ENCODE measurements around the gene COL5A1.

The COL5A1 gene

DNA sequence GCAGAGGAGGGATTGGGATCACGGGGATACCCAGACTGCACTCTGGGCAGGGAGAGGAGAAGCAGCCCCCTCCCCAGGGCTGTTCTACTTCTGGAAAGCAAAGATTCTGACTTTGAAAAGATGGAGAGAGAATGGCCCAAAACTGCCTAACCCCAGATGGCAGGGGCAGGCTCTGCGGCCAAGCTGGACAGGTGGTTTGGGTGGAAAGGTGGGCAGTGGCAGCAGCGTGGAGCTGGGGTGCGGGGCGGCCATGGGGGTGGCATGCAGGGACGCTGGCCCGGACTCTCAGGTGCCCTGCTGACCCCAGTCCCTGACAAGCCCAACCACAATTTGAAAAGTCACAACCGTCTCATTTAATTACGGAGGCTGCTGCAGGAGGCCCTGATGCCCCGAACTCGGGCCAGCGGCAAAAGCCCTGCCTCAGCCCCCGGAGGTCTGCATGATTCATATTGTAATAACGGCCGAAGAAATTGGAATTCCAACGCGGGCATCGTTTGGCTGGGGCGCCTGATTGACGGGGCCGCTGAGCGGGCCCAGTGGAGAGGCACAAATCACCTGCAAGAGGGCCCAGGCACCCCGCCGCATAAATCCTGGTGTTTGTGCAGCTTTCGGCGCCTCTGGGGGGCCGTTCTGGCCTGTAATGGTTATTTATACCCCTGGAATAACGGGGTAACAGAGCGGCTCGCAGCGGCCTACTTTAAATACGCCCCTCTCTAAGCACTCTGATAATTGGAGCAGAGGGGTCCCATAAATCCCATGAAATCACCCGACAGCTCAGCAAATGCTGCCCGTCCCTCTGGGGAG, 197.2 kb downstream of the COL5A1 start:
- Histone ChIP-seq H3K4me1 (no peaks in the 10 kb centered on the region), H3K4me2 (no peak overlapping the region), H3K9me3 (no peaks in the 10 kb centered on the region), H3K27ac (no peak overlapping the region), H4K20me1 (peaks cover 67% of the 10 kb centered on the region), H3K36me3 (peaks cover 100% of the 10 kb centered on the region), H3K27me3 (no peaks in the 10 kb centered on the region), H3K4me3 (no peak overlapping the region), H3K9ac (no peak overlapping the region)
- no peak for TF ChIP-seq Cebpa-rat (IDR thresholded peaks at IDR 0.05)

GRCh38 chr9:134839455-134840125, 198.0 kb downstream of the COL5A1 start:
- Histone ChIP-seq H4K20me1 (peaks cover 60% of the 10 kb centered on the region), H3K4me2 (no peak overlapping the region), H3K27ac (no peak overlapping the region), H3K4me1 (no peaks in the 10 kb centered on the region), H3K27me3 (no peaks in the 10 kb centered on the region), H3K9me3 (no peaks in the 10 kb centered on the region), H3K4me3 (no peak overlapping the region), H3K9ac (no peak overlapping the region), H3K36me3 (peaks cover 96% of the 10 kb centered on the region)
- TF ChIP-seq Cebpa-rat (IDR thresholded peaks at IDR 0.05) = no peak

- Histone ChIP-seq H4K20me1 (peaks cover 61% of the 10 kb centered on the region), H3K4me1 (no peaks in the 10 kb centered on the region), H3K4me3 (no peak overlapping the region), H3K27ac (no peak overlapping the region), H3K27me3 (no peaks in the 10 kb centered on the region), H3K9me3 (no peaks in the 10 kb centered on the region), H3K9ac (no peak overlapping the region), H3K36me3 (peaks cover 90% of the 10 kb centered on the region), H3K4me2 (no peak overlapping the region)
- TF ChIP-seq Cebpa-rat (IDR thresholded peaks at IDR 0.05) = no peak
Measured at GRCh38 chr9:134840511-134840910, 198.9 kb downstream of the COL5A1 start.

DNA sequence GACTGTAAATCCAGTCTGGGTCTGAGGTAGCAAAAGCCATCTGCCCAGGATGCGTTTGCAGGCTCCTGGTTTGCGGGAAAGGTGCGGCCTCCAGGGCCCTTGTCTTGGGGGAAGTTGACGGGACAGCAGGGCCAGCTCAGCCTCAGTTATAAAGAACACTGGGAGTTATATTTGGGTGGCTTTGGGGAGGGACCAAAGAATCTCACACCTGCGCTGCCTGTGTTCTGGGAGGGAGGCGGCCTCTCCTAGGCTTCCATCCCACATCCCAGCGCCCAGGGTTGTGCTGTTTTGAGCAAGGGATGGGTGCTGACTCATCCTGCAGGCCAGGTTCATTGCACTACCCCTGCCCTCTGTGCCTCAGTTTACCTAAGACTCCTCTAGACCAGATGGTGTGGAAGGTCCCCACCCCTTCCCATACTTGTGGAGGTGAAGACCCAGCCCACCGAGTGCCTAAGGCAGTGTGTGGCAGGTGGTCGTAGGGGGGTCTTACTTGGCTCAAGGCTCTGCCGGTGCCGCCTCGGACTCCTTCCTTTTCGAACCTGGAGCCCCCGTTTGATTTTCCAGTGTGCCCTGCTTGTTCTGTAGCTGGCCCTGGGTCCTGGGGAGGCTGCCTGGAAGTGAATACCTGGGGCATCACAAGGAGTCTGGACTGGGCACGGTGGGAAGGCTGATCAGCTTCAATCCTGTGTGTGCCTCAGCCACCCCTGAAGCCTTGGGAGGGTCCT, 199.7 kb downstream of the COL5A1 start:
- Histone ChIP-seq H3K4me1 (no peaks in the 10 kb centered on the region), H3K36me3 (peaks cover 82% of the 10 kb centered on the region), H3K4me2 (no peak overlapping the region), H3K9me3 (no peaks in the 10 kb centered on the region), H3K27me3 (no peaks in the 10 kb centered on the region), H3K9ac (no peak overlapping the region), H3K4me3 (no peak overlapping the region), H4K20me1 (peaks cover 57% of the 10 kb centered on the region), H3K27ac (no peak overlapping the region)
- no peak for TF ChIP-seq Cebpa-rat (IDR thresholded peaks at IDR 0.05)

- H3K36me3 ChIP-seq = peaks cover 72% of the 10 kb centered on the region
- no peaks in the 10 kb centered on the region for H3K9me3 ChIP-seq
- no peak overlapping the region for H3K9ac ChIP-seq
- no peak overlapping the region for H3K27ac ChIP-seq
- TF ChIP-seq Cebpa-rat (IDR thresholded peaks at IDR 0.05) = no peak
- no peak overlapping the region for H3K4me3 ChIP-seq
- no peak overlapping the region for H3K4me2 ChIP-seq
- H3K27me3 ChIP-seq = no peaks in the 10 kb centered on the region
- H4K20me1 ChIP-seq = peaks cover 53% of the 10 kb centered on the region
- no peaks in the 10 kb centered on the region for H3K4me1 ChIP-seq
Measured at GRCh38 chr9:134842321-134842720, 200.7 kb downstream of the COL5A1 start.

DNA sequence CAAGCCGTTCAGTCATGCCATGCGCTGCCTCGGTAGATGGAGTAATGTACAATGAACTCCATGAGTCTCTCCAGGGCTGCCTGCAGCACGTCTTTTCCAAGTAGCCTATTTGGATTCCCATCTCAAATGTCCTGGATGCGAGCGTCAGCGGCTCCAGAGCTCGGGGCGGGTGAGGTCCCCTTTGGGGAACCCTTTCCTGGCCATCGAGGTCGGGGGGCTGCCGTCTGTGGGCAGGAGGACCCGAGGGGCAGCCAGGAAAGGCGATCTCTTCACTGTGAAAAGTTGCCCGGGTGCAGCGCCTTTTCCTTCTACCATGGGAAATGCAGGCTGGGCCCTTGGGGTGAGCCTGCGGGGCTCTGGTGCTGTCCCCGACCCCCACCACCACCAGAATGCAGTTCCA, 202.1 kb downstream of the COL5A1 start:
- H4K20me1 ChIP-seq = peaks cover 39% of the 10 kb centered on the region
- no peaks in the 10 kb centered on the region for H3K27me3 ChIP-seq
- no peaks in the 10 kb centered on the region; the same call in 1 of the 2 replicates for H3K4me1 ChIP-seq
- H3K9ac ChIP-seq = no peak overlapping the region
- peaks cover 8% of the 10 kb centered on the region for H3K9me3 ChIP-seq
- TF ChIP-seq Cebpa-rat (IDR thresholded peaks at IDR 0.05) = no peak
- H3K4me3 ChIP-seq = no peak overlapping the region
- no peak overlapping the region for H3K4me2 ChIP-seq
- no peak overlapping the region for H3K27ac ChIP-seq
- H3K36me3 ChIP-seq = peaks cover 58% of the 10 kb centered on the region

- Histone ChIP-seq H3K9me3 (peaks cover 14% of the 10 kb centered on the region), H3K4me3 (no peak overlapping the region), H3K27ac (no peak overlapping the region), H3K27me3 (no peaks in the 10 kb centered on the region), H3K4me2 (no peak overlapping the region), H3K4me1 (no peaks in the 10 kb centered on the region; the same call in 1 of the 2 replicates), H3K9ac (no peak overlapping the region), H4K20me1 (peaks cover 28% of the 10 kb centered on the region), H3K36me3 (peaks cover 47% of the 10 kb centered on the region)
- TF ChIP-seq Cebpa-rat (IDR thresholded peaks at IDR 0.05) = no peak
Measured at GRCh38 chr9:134844821-134845220, 203.2 kb downstream of the COL5A1 start.

- H3K36me3 ChIP-seq = peaks cover 34% of the 10 kb centered on the region
- H4K20me1 ChIP-seq = peaks cover 15% of the 10 kb centered on the region; the same call in 1 of the 2 replicates
- H3K27me3 ChIP-seq = no peaks in the 10 kb centered on the region
- TF ChIP-seq Cebpa-rat (IDR thresholded peaks at IDR 0.05) = no peak
- H3K4me2 ChIP-seq = no peak overlapping the region
- no peak overlapping the region for H3K4me3 ChIP-seq
- H3K9me3 ChIP-seq = peaks cover 27% of the 10 kb centered on the region
- no peak overlapping the region for H3K27ac ChIP-seq
- no peaks in the 10 kb centered on the region; the same call in 1 of the 2 replicates for H3K4me1 ChIP-seq
- no peak overlapping the region for H3K9ac ChIP-seq
Measured at GRCh38 chr9:134846187-134846586, 204.6 kb downstream of the COL5A1 start.

GRCh38 chr9:134846699-134847098, 205.1 kb downstream of the COL5A1 start:
- H3K27me3 ChIP-seq = no peaks in the 10 kb centered on the region
- H3K9me3 ChIP-seq = peaks cover 32% of the 10 kb centered on the region
- no peak overlapping the region for H3K9ac ChIP-seq
- no peak overlapping the region for H3K4me2 ChIP-seq
- no peaks in the 10 kb centered on the region; the same call in 1 of the 2 replicates for H3K4me1 ChIP-seq
- H3K27ac ChIP-seq = no peak overlapping the region
- H3K4me3 ChIP-seq = no peak overlapping the region
- H3K36me3 ChIP-seq = peaks cover 28% of the 10 kb centered on the region
- peaks cover 10% of the 10 kb centered on the region; the same call in 1 of the 2 replicates for H4K20me1 ChIP-seq
- TF ChIP-seq Cebpa-rat (IDR thresholded peaks at IDR 0.05) = no peak
